Mammary epithelial cell (primary cell): ENCODE measurements around the gene TP63.

Experiments used
- CTCF ChIP-seq, 2 donors: IDR thresholded peaks in 1 of 2; conservative IDR thresholded peaks in 1 of 2; 2 replicates each; pipeline ENCODE4 v1.5.1; 2011 to 2012; ENCODE audit warnings: inconsistent platforms in 2 of 2, low read length in 2 of 2, mild to moderate bottlenecking in 2 of 2, control low read depth in 1 of 2, low read depth in 1 of 2; ENCODE audit not compliant: insufficient read depth in 1 of 2; ENCODE audit errors: extremely low read depth in 1 of 2
- EZH2 ChIP-seq: IDR thresholded peaks from 2 replicates; pipeline ENCODE4 v1.6.1; 2012; ENCODE audit warnings: low read length, inconsistent platforms, borderline replicate concordance

GRCh38 chr3:189787191-189787590, 156.0 kb downstream of the TP63 start:
- TF ChIP-seq CTCF (conservative IDR thresholded peaks at IDR 0.05 in 1 of 2, IDR thresholded peaks at IDR 0.05 in 1 of 2; ENCODE audit: extremely low read depth in 1 of 2, insufficient read depth in 1 of 2, low read depth in 1 of 2, low read length in 2 of 2) (no peak), EZH2 (no peak)
